SU-DHL-6 (cell line): ENCODE data around the gene OSM.

Source experiments
- H2AFZ ChIP-seq: fragments of 200-600 bp; sonication (generic); 2 replicates; pipeline ENCODE4 v1.6.1; 2014; ENCODE audit warnings: low read depth, mild to moderate bottlenecking, moderate library complexity, mixed read lengths, antibody characterized with exemption, low read length; ENCODE audit not compliant: severe bottlenecking
- H3F3A ChIP-seq: fragments of 200-600 bp; shearing (Covaris generic); 2 replicates; pipeline ENCODE4 v1.6.0; 2016; ENCODE audit warnings: antibody characterized with exemption, mild to moderate bottlenecking; ENCODE audit not compliant: insufficient read depth
- H3K27ac ChIP-seq: fragments of 200-600 bp; sonication (generic); 2 replicates; pipeline ENCODE4 v1.5.1; 2016; ENCODE audit warnings: low read depth, mild to moderate bottlenecking, low read length, moderate library complexity, mixed read lengths
- H3K27me3 ChIP-seq: fragments of 200-600 bp; sonication (generic), shearing (Covaris generic); 2 replicates; pipeline ENCODE4 v1.6.0; 2014; ENCODE audit warnings: mild to moderate bottlenecking, low read length
- H3K36me3 ChIP-seq: fragments of 200-600 bp; sonication (generic); 2 replicates; pipeline ENCODE4 v1.6.1; 2014; ENCODE audit warnings: mild to moderate bottlenecking, low read length, mixed read lengths
- H3K4me2 ChIP-seq: fragments of 300-600, 200-600 bp; shearing (Covaris generic), sonication (generic); 2 replicates; pipeline ENCODE4 v1.6.0; 2014; ENCODE audit warnings: low read length, low read depth, mild to moderate bottlenecking; ENCODE audit not compliant: poor library complexity, severe bottlenecking
- H3K4me3 ChIP-seq: fragments of 200-600 bp; sonication (generic); 2 replicates; pipeline ENCODE4 v1.5.1; 2014; ENCODE audit warnings: antibody characterized with exemption, low read length, mild to moderate bottlenecking, mixed read lengths; ENCODE audit not compliant: insufficient read depth, poor library complexity, severe bottlenecking
- H3K79me2 ChIP-seq: fragments of 200-600 bp; sonication (generic); 2 replicates; pipeline ENCODE4 v1.6.1; 2014; ENCODE audit warnings: mild to moderate bottlenecking, low read length, moderate library complexity; ENCODE audit not compliant: insufficient read depth
- H3K9ac ChIP-seq: fragments of 200-600 bp; sonication (generic); 2 replicates; pipeline ENCODE4 v1.7.0; 2014; ENCODE audit warnings: mild to moderate bottlenecking, low read length
- H3K9me2 ChIP-seq: fragments of 200-600 bp; sonication (generic); replicated peaks from 2 replicates; pipeline ENCODE4 v1.6.1; 2014; ENCODE audit warnings: low read length; ENCODE audit not compliant: insufficient read depth
- H3K9me3 ChIP-seq: fragments of 200-600 bp; sonication (generic); 2 replicates; pipeline ENCODE4 v1.6.1; 2014; ENCODE audit warnings: low read length, mixed read lengths; ENCODE audit not compliant: insufficient read depth
- H4K20me1 ChIP-seq: fragments of 200-600 bp; sonication (generic); 2 replicates; pipeline ENCODE4 v1.6.1; 2014; ENCODE audit warnings: low read depth, mild to moderate bottlenecking, antibody characterized with exemption, low read length, moderate library complexity, mixed read lengths
- EZH2phosphoT487 ChIP-seq: fragments of 200-600 bp; sonication (generic), shearing (Covaris generic); conservative IDR thresholded peaks from 2 replicates; pipeline ENCODE4 v1.6.1; 2018; ENCODE audit warnings: mild to moderate bottlenecking, antibody characterized with exemption, low read length, moderate library complexity, mixed read lengths
- TF ChIP-seq, protein P1 (sequence below): fragments of 200-600 bp; sonication (generic); IDR thresholded peaks from one replicate; pipeline ENCODE4 v1.5.1; 2017; ENCODE audit warnings: antibody characterized with exemption, mild to moderate bottlenecking, low read length, moderate library complexity; ENCODE audit not compliant: insufficient read depth, poor library complexity, severe bottlenecking

OSM gene

DNA sequence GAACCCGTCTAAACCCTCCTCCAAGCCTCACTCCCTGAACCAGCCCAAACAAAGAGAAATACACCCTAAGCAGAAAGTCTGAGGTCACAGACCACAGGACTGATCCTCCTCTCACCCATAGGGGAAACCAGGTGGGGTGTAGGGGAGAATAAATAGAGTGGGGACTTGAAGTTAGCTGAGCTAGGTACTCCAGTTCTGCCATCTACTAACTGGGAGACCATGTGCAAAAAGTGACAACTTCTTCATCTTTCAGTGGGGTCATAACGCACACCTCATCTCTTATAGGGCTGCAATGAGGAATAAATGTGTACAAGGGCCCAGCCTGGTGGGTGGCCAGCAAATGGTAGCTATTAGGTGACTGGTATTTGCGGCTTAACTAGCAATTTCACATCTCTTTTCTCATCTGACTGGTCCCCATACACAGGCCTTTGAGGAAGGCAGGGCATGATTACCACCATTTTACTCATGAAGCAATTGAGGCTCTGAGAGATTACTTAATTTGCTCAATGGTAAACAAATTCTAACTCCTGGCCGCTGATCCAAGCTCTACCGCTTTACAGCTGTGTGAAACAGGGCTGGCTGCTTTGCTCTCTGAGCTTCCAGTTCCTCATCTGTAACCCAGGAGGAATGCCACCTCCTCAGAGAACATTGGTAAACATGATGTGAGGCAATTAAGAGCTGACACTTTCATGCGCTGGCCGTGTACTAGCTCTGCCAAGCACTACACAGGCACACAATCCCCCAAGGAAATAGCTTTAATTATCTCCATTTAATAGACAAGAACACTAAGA lies 43.5 kb upstream of the OSM start:
- Histone ChIP-seq H3K79me2 (no peaks in the 10 kb centered on the region), H3K27ac (no peak overlapping the region), H3K4me2 (no peak overlapping the region)

DNA sequence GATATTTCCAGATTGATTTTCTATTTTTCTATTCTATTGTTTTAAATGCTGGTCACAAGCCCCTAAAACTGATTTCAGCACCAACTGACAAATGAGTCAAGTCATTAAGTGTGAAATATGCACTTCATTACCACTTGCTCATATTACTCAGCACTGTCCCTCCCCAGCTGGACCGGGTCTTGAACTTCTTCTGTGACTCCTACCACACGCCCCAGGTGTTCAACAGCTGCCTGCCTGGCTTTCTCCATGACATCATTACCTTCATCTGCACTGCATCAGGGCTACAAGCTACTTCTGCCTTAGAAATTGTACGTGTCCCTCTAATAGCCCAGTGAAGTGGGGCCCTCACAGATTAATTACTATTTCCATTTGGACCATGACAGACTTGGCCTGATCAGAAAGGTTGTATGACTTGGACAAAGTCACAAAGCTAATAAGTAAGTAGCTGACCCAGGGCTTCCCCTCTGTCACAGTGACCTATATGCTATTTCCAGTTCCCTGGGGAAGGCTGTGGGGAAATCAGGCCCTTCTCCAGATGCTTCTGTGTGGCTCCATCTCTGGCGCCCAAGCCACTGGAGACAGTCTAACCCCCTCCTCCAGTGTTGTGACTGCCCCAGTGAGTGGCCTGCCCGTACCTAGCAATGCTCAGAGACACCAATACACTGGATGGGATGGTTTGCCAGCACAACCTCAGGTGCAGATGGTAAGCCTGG lies 42.0 kb upstream of the OSM start:
- Histone ChIP-seq H3K36me3 (no peaks in the 10 kb centered on the region), H3K4me3 (no peak overlapping the region), H3K27me3 (no peaks in the 10 kb centered on the region), H3F3A (no peaks in the 10 kb centered on the region), H3K79me2 (no peaks in the 10 kb centered on the region), H3K9me3 (no peaks in the 10 kb centered on the region), H3K9ac (no peak overlapping the region), H2AFZ (no peak overlapping the region), H3K4me2 (no peak overlapping the region), H3K27ac (no peak overlapping the region), H4K20me1 (no peaks in the 10 kb centered on the region), H3K9me2 (no peaks in the 10 kb centered on the region)
- TF ChIP-seq, protein P1, sequence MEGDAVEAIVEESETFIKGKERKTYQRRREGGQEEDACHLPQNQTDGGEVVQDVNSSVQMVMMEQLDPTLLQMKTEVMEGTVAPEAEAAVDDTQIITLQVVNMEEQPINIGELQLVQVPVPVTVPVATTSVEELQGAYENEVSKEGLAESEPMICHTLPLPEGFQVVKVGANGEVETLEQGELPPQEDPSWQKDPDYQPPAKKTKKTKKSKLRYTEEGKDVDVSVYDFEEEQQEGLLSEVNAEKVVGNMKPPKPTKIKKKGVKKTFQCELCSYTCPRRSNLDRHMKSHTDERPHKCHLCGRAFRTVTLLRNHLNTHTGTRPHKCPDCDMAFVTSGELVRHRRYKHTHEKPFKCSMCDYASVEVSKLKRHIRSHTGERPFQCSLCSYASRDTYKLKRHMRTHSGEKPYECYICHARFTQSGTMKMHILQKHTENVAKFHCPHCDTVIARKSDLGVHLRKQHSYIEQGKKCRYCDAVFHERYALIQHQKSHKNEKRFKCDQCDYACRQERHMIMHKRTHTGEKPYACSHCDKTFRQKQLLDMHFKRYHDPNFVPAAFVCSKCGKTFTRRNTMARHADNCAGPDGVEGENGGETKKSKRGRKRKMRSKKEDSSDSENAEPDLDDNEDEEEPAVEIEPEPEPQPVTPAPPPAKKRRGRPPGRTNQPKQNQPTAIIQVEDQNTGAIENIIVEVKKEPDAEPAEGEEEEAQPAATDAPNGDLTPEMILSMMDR: no peak
- TF ChIP-seq EZH2phosphoT487: no peak

More for the DNA sequence above, 43.5 kb upstream of the OSM start:
- TF ChIP-seq EZH2phosphoT487: no peak
- TF ChIP-seq, protein P1: no peak
- no peaks in the 10 kb centered on the region for H3K9me3 ChIP-seq
- no peaks in the 10 kb centered on the region for H3K27me3 ChIP-seq
- no peaks in the 10 kb centered on the region for H3F3A ChIP-seq
- no peak overlapping the region for H3K9ac ChIP-seq
- H3K9me2 ChIP-seq: no peaks in the 10 kb centered on the region
- H4K20me1 ChIP-seq: no peaks in the 10 kb centered on the region
- H3K4me3 ChIP-seq: no peak overlapping the region
- H3K36me3 ChIP-seq: no peaks in the 10 kb centered on the region
- no peak overlapping the region for H2AFZ ChIP-seq

DNA sequence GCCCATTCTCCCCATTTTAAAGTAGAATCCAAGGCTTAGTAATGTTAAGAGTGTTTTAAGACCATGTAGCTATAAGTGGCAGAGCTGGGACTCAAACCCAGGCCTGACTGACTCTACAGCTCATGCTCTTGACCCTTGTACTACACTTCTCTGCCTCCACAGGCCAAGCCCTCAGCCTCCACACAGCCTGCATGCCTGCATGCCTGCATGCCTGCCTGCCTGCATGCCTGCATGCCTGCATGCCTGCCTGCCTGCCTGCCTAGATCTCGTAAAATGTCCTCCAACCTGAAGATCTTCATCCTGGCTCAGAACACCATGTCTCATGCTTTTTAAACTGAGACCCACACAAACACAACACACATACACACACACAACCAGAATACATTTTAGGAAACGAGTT lies 41.4 kb upstream of the OSM start:
- Histone ChIP-seq H3K9ac (no peak overlapping the region), H3K9me3 (no peaks in the 10 kb centered on the region), H3K4me3 (no peak overlapping the region), H3K9me2 (no peaks in the 10 kb centered on the region), H3K27me3 (no peaks in the 10 kb centered on the region), H4K20me1 (no peaks in the 10 kb centered on the region), H3K27ac (no peak overlapping the region), H3K4me2 (no peak overlapping the region), H2AFZ (no peak overlapping the region), H3K36me3 (no peaks in the 10 kb centered on the region), H3K79me2 (no peaks in the 10 kb centered on the region), H3F3A (no peaks in the 10 kb centered on the region)
- TF ChIP-seq, protein P1: no peak
- TF ChIP-seq EZH2phosphoT487: no peak
